SHP77 (cell line): ENCODE measurements around the gene LRRC31.

Experiments used
- DNase-seq, 2 experiments: peaks; one replicate each; lab custom pipeline; 2025; lab: John Stamatoyannopoulos, UW

The LRRC31 gene

GRCh38 chr3:169869484-169870220 lies at the start of gene LRRC31:
TSS of gene LRRC31 (minus strand) at chr3:169869935. CDS start at chr3:169869807, 128 bp downstream.
- no peak for DNase-seq

GRCh38 chr3:169914321-169914720 lies 44.6 kb upstream of the LRRC31 start:
- DNase-seq = no peak

DNA sequence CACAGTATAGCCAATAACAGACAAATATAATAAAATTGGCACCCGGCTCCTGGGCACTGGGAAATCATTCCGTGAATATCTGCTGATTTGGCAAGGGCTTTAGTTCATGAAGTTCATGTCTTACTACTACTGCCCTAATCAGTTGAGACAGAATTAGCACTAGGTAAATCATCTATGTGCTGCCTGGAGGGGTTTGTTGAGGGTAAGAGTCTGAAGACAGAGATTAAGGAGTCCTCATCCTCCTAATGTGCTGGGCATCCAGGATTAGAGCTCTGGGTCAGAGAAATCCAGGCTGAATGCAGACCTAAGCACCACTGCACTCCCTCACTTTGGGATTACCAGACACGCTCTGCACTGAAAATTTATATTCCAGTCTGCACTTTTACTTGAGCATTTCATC lies 43.6 kb upstream of the LRRC31 start:
- no peak for DNase-seq

DNA sequence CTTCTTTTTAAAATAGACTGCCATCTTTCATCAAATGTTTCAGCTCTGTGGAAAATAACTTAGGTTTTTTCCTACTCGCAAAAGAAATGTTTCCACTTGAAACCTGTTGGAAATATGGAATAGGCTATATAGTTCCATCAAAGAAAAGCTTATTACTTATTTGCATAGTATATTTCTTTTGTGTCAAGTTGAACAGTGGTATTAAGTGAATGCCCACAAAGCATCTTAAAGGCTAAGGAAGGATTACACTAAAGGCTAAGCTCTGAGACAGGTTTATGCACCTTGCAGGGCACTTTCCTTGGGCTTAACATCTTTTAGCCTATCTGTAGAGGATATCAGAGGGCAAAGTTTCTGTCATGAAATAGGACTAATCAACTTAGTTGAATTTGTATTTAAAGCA lies 41.5 kb upstream of the LRRC31 start, which contains the start of gene SAMD7:
Gene SAMD7, plus strand, starts transcription at position 301 of the 400 bp plus-strand sequence. CDS start 7,927 bp downstream, outside the sequence.
- DNase-seq = no peak

DNA sequence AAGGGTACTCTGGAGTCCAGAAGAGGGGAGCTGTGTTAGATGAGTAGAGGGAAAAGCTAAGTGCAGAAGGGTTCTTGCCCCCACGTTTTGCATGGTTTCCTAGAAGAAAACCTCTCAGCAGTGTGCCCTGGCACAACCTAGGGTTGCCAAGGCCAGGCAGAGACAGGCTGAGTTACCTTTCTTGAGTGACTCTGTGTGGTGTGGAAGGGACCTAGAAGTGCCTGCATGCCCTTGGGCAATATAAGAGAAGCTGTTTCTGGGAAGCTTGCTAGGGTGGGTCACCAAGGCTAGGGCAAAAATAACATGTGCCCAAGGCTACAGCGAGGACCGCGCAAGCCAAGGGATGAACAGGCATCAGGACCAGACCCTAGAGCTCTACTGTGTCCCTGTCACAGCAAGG lies 38.2 kb upstream of the LRRC31 start:
- DNase-seq = no peak

DNA sequence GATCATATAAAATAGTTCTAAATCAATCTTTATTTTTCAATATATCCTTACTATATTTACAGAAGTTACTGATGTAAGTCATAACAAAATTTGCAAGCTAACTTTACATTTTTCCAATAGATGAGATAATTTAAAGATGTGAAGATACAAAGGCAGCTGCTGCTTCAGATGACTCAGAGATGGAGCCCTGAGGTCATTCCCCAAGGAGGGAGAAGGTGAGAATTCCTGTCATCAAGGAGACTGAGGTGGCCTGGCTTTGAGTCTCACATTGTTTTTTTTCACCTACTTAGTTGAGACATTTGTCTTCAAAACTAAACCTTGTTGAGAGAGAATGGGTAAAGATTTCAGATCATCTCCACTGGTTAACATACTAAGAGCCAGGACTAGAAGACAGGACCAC lies 37.7 kb upstream of the LRRC31 start:
- DNase-seq = no peak

- DNase-seq = no peak
These were observed 35.7 kb upstream of the LRRC31 start for GRCh38 chr3:169905404-169905803.

GRCh38 chr3:169901453-169901852 lies 31.7 kb upstream of the LRRC31 start:
- DNase-seq = no peak

DNA sequence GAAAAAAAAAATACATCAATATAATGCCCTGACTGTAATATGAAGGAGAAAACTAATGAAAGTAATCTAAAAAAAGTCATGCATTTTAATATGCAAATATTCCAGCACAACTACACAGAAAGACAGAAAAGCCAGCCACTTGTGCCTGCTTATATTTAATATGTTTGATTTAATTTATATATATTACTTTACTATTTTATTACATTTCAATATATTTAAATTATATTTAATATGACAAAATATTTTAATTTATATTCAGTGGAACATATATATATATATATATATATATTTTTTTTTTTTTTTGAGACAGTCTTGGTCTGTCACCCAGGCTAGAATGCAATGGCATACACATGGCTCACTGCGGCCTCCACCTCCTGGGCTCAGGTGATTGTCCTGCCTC lies 27.5 kb upstream of the LRRC31 start:
- no peak for DNase-seq

DNA sequence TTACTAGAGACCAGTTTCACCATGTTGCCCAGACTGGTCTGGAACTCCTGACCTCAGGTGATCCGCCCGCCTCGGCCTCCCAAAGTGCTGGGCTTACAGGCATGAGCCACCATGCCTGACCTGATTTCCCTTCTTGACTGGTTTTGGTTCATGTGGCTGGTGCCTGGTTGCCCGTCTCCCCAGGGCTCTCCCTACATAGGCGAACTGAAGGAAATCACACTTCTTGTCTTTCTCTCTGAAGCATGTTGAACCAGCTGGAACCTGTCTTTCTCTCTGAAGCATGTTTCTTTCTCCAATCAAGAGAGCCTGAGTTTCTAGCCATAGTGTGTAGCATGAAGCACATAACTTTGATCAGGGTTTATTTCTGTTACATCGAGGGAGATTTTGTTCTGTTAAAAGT lies 25.3 kb upstream of the LRRC31 start:
- no peak for DNase-seq

- no peak for DNase-seq
These were observed 24.4 kb upstream of the LRRC31 start for GRCh38 chr3:169894110-169894509.

DNA sequence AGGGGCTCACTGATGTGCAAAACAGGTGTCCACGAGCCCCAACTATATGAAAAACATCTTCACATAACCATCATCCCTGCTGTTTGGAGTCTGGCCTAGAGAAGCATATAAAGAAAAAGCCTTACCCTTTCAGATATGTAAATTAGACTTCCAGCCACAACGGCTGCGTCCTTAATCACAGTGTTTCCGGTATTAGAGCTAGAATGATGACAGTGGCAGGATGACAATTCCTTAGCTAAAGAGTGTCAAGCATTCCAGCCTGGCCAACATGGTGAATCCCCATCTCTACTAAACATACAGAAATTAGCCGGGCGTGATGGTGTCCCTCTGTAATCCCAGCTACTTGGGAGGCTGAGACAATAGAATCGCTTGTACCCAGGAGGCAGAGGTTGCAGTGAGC lies 22.2 kb upstream of the LRRC31 start:
- no peak for DNase-seq

- DNase-seq = no peak
These were observed 16.9 kb upstream of the LRRC31 start for GRCh38 chr3:169886671-169887070.

DNA sequence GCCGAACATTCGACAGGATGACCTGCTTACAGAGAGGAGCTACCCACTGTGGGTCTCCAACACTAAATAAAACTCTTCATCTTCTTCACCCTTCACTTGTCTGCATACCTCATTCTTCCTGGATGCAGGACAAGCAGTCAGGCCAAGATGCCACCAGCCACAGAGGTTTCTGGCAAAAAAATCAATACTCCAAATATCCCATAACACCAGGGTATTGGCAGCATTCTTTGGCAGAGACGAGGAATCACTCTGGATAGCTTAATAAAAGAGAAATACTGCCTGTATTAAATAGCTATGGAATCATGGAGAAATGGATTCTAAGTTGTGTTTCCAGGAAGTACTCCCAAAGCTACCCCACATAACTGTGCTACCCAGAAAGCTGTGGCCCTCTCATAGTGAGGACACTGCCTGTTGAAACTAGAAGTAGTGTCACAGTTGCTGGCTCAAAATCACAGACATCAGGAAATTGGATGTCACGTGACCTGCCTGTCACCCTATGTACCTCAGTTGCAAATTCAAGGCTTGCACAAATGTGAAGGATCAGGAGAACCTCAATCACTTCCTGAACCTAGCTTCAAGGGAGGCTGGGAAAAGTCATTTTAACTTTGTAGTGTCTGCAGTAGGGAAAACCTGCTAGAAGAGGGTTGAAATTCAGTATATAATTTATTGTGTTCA lies 11.0 kb upstream of the LRRC31 start:
- no peak for DNase-seq

DNA sequence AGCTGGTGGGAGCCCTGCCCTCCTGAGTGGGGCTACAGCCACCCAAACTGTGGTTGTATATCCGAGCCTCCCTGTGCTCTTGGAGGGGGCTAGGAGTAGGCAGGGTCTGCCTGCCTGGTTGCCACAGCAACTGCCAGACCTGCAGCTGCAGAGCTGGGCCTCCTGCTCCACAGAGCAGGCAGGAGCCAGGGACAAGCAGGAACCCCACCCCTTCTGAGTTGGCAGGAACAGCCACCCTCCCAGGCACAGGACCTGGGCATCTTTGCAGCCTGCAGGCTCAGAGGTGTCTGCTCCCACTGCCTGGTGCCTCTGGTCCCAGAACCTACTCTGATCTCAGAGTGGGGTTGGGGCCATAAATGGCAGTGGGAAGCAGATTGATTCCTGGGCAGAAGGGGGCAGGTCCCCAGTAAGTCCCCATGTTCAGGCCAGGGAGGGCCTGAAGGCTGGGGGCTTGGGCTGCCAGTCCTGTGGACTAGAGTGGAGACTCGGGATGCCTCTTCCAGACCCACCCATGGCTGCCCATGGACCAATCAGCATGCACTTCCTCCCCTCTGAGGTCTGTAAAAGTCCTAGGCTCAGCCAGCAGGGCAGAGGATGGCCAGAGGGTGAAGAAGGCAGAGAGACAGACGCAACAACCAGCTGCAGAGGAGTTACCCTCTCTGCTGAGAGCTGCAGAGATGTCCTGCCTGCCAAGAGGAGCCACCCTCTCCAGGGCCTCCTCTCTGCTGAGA lies 10.3 kb upstream of the LRRC31 start:
- no peak for DNase-seq

GRCh38 chr3:169879013-169879557 lies 9.3 kb upstream of the LRRC31 start:
- DNase-seq = no peak

DNA sequence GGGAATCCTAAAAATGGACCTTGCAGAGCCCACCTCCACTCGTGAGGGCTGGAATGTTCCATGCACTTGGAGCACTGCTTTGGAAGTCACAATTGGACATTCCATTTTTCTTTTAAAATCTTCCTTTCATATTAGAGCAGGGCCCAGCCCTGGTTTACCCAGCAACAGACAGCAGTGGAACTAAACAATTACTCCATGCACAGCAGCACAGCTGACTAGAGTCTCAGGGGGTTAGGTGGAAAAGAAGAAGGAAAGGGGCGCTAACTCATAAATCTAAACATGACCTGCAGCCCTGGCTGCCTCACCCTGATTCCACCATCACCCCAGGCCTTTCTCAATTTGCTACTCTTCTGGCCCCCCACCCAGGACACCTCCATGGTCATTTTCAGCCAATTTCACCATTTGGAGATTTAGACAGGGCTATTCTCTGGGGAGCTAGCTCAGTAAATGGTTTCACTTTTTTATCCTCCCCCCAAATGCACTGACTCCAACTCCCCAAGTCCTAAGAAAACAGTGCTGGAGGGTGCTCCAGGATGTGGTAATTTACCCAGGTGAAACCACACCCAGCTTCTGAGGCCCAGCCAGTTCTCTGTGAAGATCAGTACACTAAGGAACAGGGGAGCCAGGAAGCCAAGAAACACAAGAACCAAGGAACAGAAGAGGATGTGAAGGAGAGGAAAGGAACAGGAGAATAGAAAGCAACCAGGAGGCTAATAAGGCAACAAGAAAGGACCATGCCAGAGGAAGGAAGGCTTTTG lies 1.6 kb upstream of the LRRC31 start:
- no peak for DNase-seq

DNA sequence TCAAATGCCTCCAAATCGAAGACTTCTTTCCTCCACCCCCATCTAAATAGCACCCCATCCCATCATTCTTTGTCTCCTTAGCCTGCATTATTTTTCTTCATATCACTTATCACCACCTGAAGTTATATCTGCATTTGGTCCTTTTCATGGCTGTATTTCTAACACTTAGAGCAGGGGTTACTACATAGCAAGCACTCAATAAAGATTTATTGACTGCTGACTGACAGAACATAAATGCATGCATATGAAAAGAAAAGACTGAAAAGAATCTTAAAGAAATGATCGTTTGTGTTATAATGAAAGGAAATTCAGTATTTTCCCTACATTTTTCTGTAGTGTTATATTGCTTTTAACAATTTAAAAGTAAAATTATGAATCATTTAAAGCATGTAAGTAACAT lies 1.4 kb downstream of the LRRC31 start:
- DNase-seq = no peak

GRCh38 chr3:169867584-169868210 lies 2.0 kb downstream of the LRRC31 start:
- no peak for DNase-seq

DNA sequence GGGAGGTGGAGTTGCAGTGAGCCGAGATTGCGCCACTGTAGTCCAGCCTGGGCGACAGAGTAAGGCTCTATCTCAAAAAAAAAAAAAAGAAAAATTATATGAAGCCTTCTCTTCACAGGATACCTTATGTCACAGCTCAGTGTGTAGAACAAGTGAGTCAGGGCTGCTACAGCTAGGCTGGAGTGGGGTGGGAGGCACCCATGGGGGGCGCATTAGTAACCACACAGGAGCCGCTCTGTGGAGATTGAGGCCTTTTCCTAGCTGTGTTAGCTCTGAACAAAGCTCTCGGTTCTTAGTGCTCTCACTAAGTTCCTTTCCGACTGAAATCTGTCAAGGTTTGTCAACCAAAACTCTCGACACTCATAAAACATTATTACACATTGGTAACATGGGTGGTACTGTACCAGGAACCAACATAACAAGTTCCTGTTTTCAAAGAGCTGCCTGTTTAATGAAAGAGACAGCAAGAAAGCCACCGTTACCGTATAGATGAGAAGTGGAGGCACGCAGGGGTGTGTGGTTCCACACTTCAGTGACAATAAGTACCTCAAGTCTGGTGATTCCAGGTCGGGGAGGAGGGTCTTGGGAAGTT lies 4.5 kb downstream of the LRRC31 start:
- DNase-seq = no peak

- no peak for DNase-seq
These were observed 5.5 kb downstream of the LRRC31 start for GRCh38 chr3:169864270-169864669.
